NCI-H526 (cell line): ENCODE data around the gene AFAP1.

ENCODE experiments used
- DNase-seq, 2 experiments: peaks; one replicate each; lab custom pipeline; 2025; lab: John Stamatoyannopoulos, UW

AFAP1 gene

GRCh38 chr4:7767966-7768365, 171.7 kb downstream of the AFAP1 start:
- no peak for DNase-seq

GRCh38 chr4:7767526-7767925, 172.1 kb downstream of the AFAP1 start:
- no peak for DNase-seq

GRCh38 chr4:7766661-7767345, 172.9 kb downstream of the AFAP1 start:
- DNase-seq: no peak

- DNase-seq: no peak
Observed at GRCh38 chr4:7766086-7766485, 173.6 kb downstream of the AFAP1 start.

- no peak for DNase-seq
Observed at GRCh38 chr4:7765666-7766065, 174.0 kb downstream of the AFAP1 start.

GRCh38 chr4:7764466-7764865, 175.2 kb downstream of the AFAP1 start:
- no peak for DNase-seq

GRCh38 chr4:7763788-7764187, 175.9 kb downstream of the AFAP1 start:
- DNase-seq: no peak

GRCh38 chr4:7763106-7763505, 176.6 kb downstream of the AFAP1 start:
- no peak for DNase-seq

GRCh38 chr4:7762376-7763030, 177.2 kb downstream of the AFAP1 start:
- DNase-seq: no peak

GRCh38 chr4:7761720-7762119, 177.9 kb downstream of the AFAP1 start:
- DNase-seq: peak; percentile 10 to 83

GRCh38 chr4:7761312-7761711, 178.3 kb downstream of the AFAP1 start:
- DNase-seq: no peak

- no peak for DNase-seq
Observed at GRCh38 chr4:7760706-7761105, 179.0 kb downstream of the AFAP1 start.

GRCh38 chr4:7760228-7760627, 179.4 kb downstream of the AFAP1 start:
- no peak for DNase-seq

GRCh38 chr4:7759635-7760034, 180.0 kb downstream of the AFAP1 start:
- no peak for DNase-seq

- no peak for DNase-seq
Observed at GRCh38 chr4:7759216-7759615, 180.4 kb downstream of the AFAP1 start.

GRCh38 chr4:7758476-7758875, 181.2 kb downstream of the AFAP1 start:
- DNase-seq: no peak

- DNase-seq: no peak
Observed at GRCh38 chr4:7757501-7758471, 181.9 kb downstream of the AFAP1 start.

GRCh38 chr4:7756561-7757355, 182.9 kb downstream of the AFAP1 start:
- DNase-seq: no peak

GRCh38 chr4:7756071-7756470, 183.6 kb downstream of the AFAP1 start:
- DNase-seq: no peak

GRCh38 chr4:7755561-7755960, 184.1 kb downstream of the AFAP1 start:
- DNase-seq: no peak

GRCh38 chr4:7754565-7755262, 184.9 kb downstream of the AFAP1 start:
- DNase-seq: no peak
